ENCODE results near the gene TRIM33.

The TRIM33 gene

GRCh38 chr1:114350731-114351445 is 160.1 kb downstream of the TRIM33 start:
- no peak for DNase-seq (ENCODE audit: low spot score)

GRCh38 chr1:114349891-114350605 is 161.0 kb downstream of the TRIM33 start:
- no peak for DNase-seq (ENCODE audit: low spot score)

- DNase-seq (ENCODE audit: low spot score): no peak
Observed at GRCh38 chr1:114347431-114348209, 163.4 kb downstream of the TRIM33 start.

- DNase-seq (ENCODE audit: low spot score): peak; percentile 95
Observed at GRCh38 chr1:114346480-114347029, 164.4 kb downstream of the TRIM33 start.

- peak; percentile 17 for DNase-seq (ENCODE audit: low spot score)
Observed at GRCh38 chr1:114345930-114346479, 165.0 kb downstream of the TRIM33 start.

GRCh38 chr1:114344656-114345055 is 166.3 kb downstream of the TRIM33 start:
- DNase-seq (ENCODE audit: low spot score): no peak
